G401 (cell line): ENCODE results near the gene DCAF10. TPM values are rescaled to one million over a fixed set of nuclear protein-coding genes. Genes with fewer than 3 reads are reported as not detected.
"Not testable (repeated sequence)": the region's sequence is repeated elsewhere in the genome, so short reads cannot be mapped to it uniquely, and the experiment has no call there.

ENCODE experiments used
- DNase-seq: peaks from one replicate; pipeline ENCODE4 v3.0.0-alpha.2; 2015; ENCODE audit warnings: low spot score
- in situ Hi-C: cut with HindIII; loops from 2 replicates; pipeline ENCODE4 v1.10.0; 2016; ENCODE audit warnings: low sequenced_read_pairs, mixed read lengths
- total RNA-seq: library from RNA; depleted of rRNA; stranded (reverse); fragments of >200 nt; shearing (Covaris generic); gene quantifications from 2 replicates; pipeline ENCODE4 v1.2.3, GENCODE V29; 2014

The DCAF10 gene
- total RNA-seq, 1 experiment from 2014 or later, result 16.5 TPM

- DNase-seq, result no peak
- in situ Hi-C loops, result no loop called here
Observed at GRCh38 chr9:37787059-37787458, 13.5 kb upstream of the DCAF10 start.

GRCh38 chr9:37788332-37788731 lies 12.3 kb upstream of the DCAF10 start:
- DNase-seq, result no peak

GRCh38 chr9:37790096-37790495 lies 10.5 kb upstream of the DCAF10 start:
- no peak for DNase-seq
- in situ Hi-C loops, result no loop called here

More at GRCh38 chr9:37788332-37788731, 12.3 kb upstream of the DCAF10 start:
- in situ Hi-C loops, result no loop called here

- DNase-seq, result no peak
- in situ Hi-C loops, result no loop called here
Observed at GRCh38 chr9:37792122-37792521, 8.5 kb upstream of the DCAF10 start.

- in situ Hi-C loops, result no loop called here
- DNase-seq, result no peak
Observed at GRCh38 chr9:37796232-37796631, 4.4 kb upstream of the DCAF10 start.

GRCh38 chr9:37798677-37799076 lies 1.9 kb upstream of the DCAF10 start:
- in situ Hi-C loops, result no loop called here

GRCh38 chr9:37801287-37801850 lies 772 bp downstream of the DCAF10 start:
- no peak for DNase-seq

More at GRCh38 chr9:37798677-37799076, 1.9 kb upstream of the DCAF10 start:
- no peak for DNase-seq

GRCh38 chr9:37801959-37802711 lies 1.5 kb downstream of the DCAF10 start:
- no peak for DNase-seq
- in situ Hi-C loops, result no loop called here

More at GRCh38 chr9:37801287-37801850, 772 bp downstream of the DCAF10 start:
- in situ Hi-C loops, result no loop called here

- DNase-seq, result no peak
- in situ Hi-C loops, result no loop called here
Observed at GRCh38 chr9:37806271-37806670, 5.7 kb downstream of the DCAF10 start.

- in situ Hi-C loops, DNase-seq: not testable (repeated sequence)
Observed at GRCh38 chr9:37809676-37810075, 9.1 kb downstream of the DCAF10 start.

GRCh38 chr9:37811906-37812476 lies 11.4 kb downstream of the DCAF10 start:
- DNase-seq, result no peak
- in situ Hi-C loops, result no loop called here

GRCh38 chr9:37812773-37813379 lies 12.3 kb downstream of the DCAF10 start:
- no peak for DNase-seq
- in situ Hi-C loops, result no loop called here

- DNase-seq, result no peak
- in situ Hi-C loops, result no loop called here
Observed at GRCh38 chr9:37818849-37819248, 18.3 kb downstream of the DCAF10 start.

GRCh38 chr9:37820142-37820541 lies 19.5 kb downstream of the DCAF10 start:
- no peak for DNase-seq
- in situ Hi-C loops, result no loop called here

- in situ Hi-C loops, DNase-seq: not testable (repeated sequence)
Observed at GRCh38 chr9:37825174-37825573, 24.6 kb downstream of the DCAF10 start.

- in situ Hi-C loops, result no loop called here
Observed at GRCh38 chr9:37827483-37828165, 27.0 kb downstream of the DCAF10 start.

GRCh38 chr9:37835821-37836220 lies 35.2 kb downstream of the DCAF10 start:
- in situ Hi-C loops, result no loop called here
- no peak for DNase-seq

More at GRCh38 chr9:37827483-37828165, 27.0 kb downstream of the DCAF10 start:
- DNase-seq, result peak; percentile 4

GRCh38 chr9:37836386-37836785 lies 35.8 kb downstream of the DCAF10 start:
- in situ Hi-C loops, result no loop called here
- DNase-seq, result no peak
